GM19351 (cell line): ENCODE data around the gene RIPK4.
"Not testable (repeated sequence)": the region's sequence is repeated elsewhere in the genome, so short reads cannot be mapped to it uniquely, and the experiment has no call there.

ENCODE experiments used
- ATAC-seq: cut with Tn5 transposase; IDR thresholded peaks from one replicate; pipeline ENCODE4 v1.9.1; 2021; ENCODE audit warnings: mild to moderate bottlenecking, moderate library complexity; ENCODE audit not compliant: unreplicated experiment

Gene RIPK4

DNA sequence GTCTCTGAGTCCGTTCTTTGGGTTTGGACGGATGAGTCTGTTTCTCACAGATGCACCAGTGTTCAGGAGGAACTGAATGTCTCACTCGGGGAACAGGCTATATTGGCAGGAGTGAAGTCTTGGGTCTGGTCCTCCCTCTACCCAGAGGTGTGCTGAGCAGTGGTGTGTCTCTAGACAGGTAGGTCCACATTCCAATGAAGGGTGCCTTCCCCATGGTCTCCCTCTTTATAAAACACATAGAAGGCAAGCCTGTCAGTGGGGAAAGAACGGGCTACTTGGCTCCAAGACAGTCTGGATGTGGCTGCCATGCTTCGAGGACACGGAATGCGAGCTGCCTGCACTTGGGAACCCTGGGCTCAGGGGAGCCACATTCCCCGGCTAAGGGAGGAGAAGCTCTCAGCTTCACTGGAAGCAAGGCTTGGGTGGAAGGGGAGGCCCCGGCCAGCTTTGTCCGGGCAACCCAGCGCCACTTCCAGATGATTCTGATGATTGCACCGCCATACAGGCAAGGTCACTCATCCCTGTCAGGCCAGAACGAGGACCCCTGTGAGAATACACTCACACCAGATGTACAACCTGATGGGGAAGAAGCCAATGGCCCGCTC, 29.7 kb upstream of the RIPK4 start:
- no peak for ATAC-seq

GRCh38 chr21:41795726-41796125, 28.9 kb upstream of the RIPK4 start:
- ATAC-seq: no peak

DNA sequence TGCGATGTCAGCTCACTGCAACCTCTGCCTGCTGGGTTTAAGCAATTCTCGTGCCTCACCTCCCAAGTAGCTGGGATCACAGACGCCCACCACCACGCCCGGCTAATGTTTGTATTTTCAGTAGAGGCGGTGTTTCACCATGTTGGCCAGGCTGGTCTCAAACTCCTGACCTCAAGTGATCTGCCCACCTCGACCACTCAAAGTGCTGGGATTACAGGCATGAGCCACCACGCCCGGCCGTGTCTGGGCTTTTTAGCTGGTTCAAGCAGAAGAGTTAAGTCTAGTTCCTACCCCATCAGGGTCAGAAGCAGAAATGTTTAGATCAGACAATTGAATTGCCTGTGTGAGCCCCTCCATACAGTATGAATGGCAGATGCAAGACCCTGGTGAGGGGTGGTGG, 27.7 kb upstream of the RIPK4 start:
- ATAC-seq: no peak

DNA sequence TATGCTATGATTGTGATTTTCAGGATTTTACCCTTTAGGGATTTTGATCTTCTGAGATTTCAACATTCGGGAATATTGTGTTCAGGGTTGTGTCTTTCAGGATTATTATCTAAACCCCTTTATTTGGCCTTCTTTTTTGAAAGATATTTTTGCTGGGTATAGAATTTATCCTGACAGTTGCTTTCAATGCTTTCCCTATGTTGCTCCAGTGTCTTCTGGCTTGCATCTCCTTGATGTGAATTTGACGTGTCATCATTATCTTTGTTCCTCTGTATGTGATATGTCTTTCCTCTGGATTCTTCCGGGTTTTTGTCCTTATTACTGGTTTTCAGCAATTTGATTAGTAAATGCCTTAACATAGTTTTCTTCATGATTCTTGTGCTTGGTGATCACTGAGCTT, 25.9 kb upstream of the RIPK4 start:
- ATAC-seq: no peak

DNA sequence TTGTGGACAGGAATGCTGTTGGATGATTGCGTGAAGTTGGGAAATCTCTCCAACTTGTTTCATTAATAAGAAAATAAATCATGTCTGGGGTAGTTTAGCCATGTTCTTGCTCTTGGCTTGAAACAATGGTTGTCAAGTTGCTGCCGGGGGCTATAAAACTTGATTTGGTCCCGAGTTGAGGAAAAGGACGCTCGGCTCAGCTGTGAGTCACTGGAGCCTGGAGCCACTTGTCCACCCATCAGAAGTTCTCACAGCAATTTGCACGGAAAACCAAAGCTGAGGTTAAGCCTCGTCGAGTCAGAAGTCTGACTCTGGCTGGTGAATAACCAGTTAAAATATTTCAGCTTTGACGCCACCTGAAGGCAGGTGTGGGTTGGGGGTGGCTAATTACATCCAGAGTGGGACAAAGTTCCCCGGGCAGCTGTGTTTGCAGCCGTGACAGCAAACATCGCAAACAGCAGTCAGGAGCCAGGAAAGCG, 19.7 kb upstream of the RIPK4 start:
- no peak for ATAC-seq

DNA sequence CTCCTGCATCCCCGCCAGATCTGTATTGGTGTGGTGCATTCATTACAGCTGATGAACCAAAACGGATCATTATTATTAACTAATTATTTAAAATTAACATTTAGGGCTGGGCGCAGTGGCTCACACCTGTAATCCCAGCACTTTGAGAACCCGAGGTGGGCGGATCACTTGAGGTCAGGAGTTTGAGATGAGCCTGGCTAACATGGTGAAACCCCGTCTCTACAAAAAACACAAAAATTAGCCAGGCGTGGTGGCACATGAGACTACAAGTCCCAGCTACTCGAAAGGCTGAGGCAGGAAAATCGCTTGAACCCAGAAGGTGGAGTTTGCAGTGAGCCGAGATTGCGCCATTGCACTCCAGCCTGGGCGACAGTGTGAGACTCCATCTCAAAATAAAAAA, 18.4 kb upstream of the RIPK4 start:
- ATAC-seq: not testable (repeated sequence)

DNA sequence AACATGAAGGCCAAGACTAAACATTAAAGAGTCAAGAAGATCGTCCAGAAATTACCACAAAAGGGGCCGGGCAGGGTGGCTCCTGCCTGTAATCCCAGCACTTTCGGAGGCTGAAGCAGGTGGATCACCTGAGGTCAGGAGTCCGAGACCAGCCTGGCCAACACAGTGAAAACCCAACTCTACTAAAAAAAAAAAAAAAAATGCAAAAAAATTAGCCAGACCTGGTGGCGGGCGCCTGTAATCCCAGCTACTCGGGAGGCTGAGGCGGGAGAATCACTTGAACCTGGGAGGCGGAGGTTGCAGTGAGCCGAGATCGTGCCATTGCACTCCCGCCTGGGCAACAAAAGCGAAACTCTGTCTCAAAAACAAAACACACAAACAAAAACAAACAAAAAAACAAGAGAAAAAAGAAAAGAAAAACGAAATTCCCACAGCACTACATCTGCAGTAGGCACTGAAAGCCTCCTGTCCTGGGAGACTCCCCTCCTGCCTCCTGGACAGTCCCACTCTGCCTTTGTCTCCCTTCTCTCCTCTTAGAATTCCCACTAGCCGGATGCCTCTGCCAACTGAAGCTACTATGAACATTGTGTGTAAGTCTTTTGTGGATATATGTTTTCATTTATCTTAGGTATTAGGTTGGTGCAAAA, 17.7 kb upstream of the RIPK4 start:
- ATAC-seq: no peak

- ATAC-seq: no peak
These were observed 16.8 kb upstream of the RIPK4 start for GRCh38 chr21:41783476-41784180.

GRCh38 chr21:41781050-41781410, 14.2 kb upstream of the RIPK4 start:
- ATAC-seq: no peak

DNA sequence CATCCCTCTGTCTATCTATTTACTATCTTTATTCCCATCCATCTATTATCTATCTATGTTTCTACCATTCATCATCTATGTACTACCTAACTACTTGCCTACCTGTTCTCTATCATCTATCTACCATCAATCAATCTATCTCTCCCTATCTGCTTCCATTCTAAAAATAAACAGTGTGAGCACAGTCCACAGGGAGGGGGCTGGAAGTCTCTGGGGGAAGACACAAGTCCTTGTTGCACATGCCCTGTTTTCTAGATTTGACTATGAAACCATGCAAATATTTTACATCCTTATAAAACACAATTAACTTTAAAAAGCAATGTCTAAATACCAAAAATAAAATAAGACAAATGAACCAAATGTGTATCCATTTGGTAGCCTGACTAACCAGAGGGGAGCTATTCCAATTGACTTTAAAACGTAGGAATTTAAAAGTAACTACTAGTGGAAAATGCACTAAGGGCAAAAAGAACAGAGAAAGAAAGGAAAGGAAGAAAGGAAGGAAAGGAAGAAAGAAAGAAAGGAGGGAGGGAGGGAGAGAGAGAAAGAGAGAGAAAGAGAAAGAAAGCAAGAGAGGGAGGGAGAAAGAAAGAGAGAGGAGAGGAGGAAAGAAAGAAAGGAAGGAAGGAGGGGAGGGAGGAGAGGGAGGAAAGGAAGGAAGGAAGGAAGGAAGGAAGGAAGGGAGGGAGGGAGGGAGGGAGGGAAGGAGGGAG, 13.6 kb upstream of the RIPK4 start:
- no peak for ATAC-seq

DNA sequence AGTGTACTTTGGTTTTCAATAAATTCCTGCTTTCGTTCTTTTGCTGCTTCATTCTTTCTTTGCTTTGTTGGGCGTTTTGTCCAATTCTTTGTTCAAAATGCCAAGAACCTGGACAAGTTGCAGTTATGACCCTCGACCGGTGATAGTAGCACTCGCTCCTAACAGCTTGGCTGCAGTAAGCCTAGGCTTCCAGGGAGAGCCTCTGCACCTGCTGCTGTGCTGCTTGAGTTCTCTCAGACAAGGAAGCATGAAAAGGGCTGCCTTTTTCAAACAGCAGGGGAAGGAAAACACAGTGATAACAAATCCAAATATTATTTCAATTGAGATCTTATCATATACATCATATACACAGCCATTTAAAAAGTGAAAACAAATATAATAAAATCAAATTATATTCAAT, 12.8 kb upstream of the RIPK4 start:
- no peak for ATAC-seq

DNA sequence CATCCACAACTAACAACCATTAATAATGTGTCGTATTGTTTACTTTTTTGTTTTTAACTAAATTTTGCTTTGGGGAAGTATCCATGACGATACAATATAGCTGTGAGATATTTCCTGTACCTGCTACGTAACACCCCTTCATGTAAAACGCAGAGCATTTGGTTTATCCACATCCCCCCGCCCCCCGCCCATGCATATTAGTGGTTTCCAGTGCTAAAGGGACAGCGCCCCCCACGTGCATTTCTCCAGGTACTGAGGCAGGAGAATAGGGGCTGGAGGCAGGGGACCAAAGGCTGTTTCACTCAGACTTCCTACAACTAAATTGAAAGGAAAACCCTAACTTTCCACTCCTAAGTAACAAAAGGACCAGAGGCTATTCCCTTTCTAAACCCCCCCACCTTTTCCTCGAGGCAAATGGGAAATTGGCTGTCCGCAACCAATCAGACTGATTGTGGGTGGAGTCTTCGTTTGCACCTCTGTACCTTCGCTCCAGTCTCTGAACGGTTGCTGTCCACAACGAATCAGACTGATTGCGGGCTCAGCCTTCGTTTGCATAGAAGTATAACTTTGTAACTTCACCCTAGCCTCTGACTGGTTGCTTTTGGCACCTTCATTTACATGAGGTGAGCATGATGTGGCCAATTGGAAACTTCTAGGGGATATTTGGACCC, 12.2 kb upstream of the RIPK4 start:
- no peak for ATAC-seq

DNA sequence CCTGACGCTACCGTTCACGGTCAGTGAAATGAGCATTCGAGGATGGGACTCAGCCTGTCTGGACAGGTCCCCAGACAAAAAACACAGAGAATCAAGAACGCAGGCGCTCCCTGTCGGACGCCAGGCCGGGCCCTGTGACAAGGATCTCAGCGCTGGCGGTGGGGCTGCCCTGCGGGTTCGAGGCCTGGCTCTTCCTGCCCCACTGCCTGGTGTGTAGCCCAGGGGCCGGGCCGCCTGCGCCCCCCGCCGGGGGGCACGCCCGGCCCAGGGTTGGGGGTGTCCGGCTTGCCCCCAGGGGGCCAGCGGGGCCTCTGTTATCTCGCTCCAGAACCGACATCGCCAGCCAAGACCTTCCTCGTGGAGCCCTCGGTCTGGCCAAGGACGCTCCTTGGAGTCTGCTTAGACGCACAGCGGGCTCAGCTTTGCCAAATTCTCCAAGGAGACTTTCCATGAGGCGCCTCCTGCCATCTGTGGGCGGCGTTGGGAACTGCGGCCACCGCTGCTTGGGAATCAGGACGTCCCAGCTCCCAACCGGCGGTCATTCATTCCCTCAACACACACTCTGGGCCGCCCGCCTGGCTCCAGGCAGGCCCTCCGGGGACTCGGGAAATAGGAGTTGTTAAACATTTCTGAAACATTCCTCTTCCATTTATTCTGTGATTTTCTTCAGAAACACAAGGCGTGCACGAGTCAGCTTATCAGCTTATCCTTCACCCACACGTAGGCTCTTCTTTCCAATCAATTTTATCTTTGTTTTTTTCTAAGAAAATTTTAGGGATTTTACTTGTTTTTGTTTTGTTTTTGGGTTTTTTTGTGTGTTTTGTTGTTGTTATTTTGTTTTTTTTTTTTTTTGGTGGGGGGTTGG, 11.3 kb upstream of the RIPK4 start:
- ATAC-seq: no peak

- ATAC-seq: no peak
These were observed 9.9 kb upstream of the RIPK4 start for GRCh38 chr21:41776778-41777177.

GRCh38 chr21:41775149-41775472, 8.3 kb upstream of the RIPK4 start:
- no peak for ATAC-seq

GRCh38 chr21:41774467-41775148, 7.8 kb upstream of the RIPK4 start:
- no peak for ATAC-seq

- ATAC-seq: no peak
These were observed 5.7 kb upstream of the RIPK4 start for GRCh38 chr21:41772351-41773080.

DNA sequence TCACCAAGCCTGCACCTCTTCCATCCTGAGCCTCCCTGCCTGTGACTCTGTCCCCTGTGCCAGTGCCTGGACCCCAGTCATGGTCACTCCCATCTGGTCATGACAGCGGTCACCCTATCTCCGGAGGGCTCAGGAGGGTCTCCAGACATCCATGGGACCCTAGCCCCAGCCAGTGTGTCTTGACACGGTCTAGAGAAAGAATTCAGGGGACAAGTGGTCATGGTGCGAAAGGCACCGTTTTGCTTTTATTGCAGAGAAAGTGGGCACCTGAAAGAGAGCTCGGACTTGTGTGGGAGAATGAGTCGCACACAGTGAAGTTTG, 4.7 kb upstream of the RIPK4 start:
- ATAC-seq: no peak

DNA sequence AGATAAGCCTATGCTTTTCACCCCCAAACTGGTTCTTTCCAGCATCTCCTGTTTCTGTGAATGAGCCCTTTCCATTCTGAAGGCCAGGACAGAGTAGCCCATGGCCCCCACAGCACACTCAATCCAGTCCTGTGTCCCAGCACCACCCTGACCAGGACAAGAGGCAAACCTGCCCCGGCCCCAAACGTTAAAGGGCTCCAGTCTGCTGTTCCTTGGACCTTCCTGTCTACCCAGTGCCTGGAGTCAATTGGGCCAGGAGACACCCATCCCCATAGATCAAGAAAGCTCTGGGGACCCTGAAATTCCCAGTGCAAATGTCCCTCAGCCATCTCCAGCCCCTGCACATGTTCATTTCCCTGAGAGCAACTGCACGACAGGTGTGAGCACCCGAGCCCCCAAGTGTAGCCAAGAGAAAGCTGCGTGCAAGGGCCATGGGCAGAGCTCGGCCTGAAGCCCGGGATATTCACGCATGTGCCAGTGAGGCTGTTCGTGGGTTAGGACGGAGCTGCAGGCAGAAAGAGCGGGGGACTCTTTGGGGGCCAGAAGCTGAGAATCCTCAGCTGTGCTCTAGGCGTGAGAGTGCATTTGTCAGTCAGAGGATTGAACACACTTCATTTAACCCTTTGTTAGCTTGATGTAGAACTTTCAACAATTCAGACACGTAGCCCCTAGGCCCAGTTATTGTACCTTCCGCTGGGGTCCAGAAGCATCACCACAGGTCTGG, 4.2 kb upstream of the RIPK4 start:
- ATAC-seq: no peak
